ENCODE measurements around the gene ILDR2. TPM values are rescaled to one million over a fixed set of nuclear protein-coding genes. Genes with fewer than 3 reads are reported as not detected.
A peak's percentile ranks its signal among the peaks of the same experiment; 100 is the strongest.

The ILDR2 gene
- total RNA-seq, 2 donors from 2014 or later: 2.1 to 3.5 TPM

DNA sequence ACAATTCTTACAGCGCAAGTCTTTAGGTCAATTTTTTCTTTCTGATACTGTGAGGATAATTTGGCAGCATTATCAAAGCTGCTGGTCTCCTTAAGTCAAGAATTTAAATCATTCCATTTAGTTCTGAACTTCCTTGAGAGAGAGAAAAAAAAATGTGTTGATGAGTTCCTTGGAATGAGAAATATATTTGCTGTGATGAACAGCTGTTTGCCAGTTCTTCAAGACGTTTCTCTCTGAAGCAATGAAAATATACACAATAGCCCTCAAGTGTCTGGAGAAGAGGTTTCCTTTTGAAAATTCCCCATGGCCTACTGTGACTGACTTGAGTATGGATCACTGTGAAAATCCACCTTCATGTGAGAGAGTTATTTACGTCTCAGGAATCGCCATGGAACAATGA is 68.3 kb downstream of the ILDR2 start:
- Mint-ChIP-seq H3K4me3 (no peak overlapping the region), H3K36me3 (no peaks in the 10 kb centered on the region), H3K4me1 (ENCODE audit: low read depth in 2 of 2) (peaks cover 13 to 29% of the 10 kb centered on the region in 2 donors), H3K9me3 (no peaks in the 10 kb centered on the region), H3K27ac (no peak overlapping the region), H3K27me3 (peaks cover 3 to 5% of the 10 kb centered on the region in 2 donors)
- ATAC-seq: no peak
- DNase-seq (ENCODE audit: low spot score): no peak

GRCh38 chr1:166906647-166907046 is 68.7 kb downstream of the ILDR2 start:
- Mint-ChIP-seq H3K27me3 (peaks cover 3 to 5% of the 10 kb centered on the region in 2 donors), H3K9me3 (no peaks in the 10 kb centered on the region), H3K4me3 (peak overlapping the region; percentile 57), H3K36me3 (no peaks in the 10 kb centered on the region), H3K4me1 (ENCODE audit: low read depth in 2 of 2) (peaks cover 13 to 29% of the 10 kb centered on the region in 2 donors), H3K27ac (peak overlapping the region in 1 of 2 donors; percentile 12)
- DNase-seq (ENCODE audit: low spot score) (no peak), ATAC-seq (no peak)

- peak overlapping the region; percentile 57 for H3K4me3 Mint-ChIP-seq
Observed at GRCh38 chr1:166905900-166906299, 69.4 kb downstream of the ILDR2 start.

DNA sequence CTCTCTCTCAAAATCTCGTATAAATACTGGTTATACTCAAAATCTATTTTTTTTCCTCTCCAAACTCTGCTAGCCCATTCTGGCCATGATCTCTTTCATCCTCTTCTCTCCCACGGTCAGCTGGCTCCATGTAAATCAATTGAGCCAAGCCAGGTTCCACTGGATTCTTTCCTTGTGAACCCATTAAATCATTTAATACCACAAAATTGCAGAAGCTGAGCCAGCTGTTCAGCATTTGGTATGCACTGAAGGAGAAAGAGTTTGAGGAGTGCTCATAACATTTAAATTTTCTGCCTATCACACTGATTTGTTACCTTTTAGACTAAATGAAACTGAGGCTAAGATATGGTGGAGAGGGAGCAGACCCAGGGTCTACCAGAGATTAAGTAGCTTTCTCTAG is 70.2 kb downstream of the ILDR2 start:
- Mint-ChIP-seq H3K36me3 (no peaks in the 10 kb centered on the region), H3K4me3 (no peak overlapping the region), H3K4me1 (ENCODE audit: low read depth in 2 of 2) (peaks cover 10 to 20% of the 10 kb centered on the region in 2 donors), H3K9me3 (no peaks in the 10 kb centered on the region), H3K27me3 (peaks cover 5% of the 10 kb centered on the region in 2 donors), H3K27ac (no peak overlapping the region)
- no peak for ATAC-seq
- no peak for DNase-seq (ENCODE audit: low spot score)

More at GRCh38 chr1:166905900-166906299, 69.4 kb downstream of the ILDR2 start:
- no peaks in the 10 kb centered on the region for H3K9me3 Mint-ChIP-seq
- peaks cover 3 to 5% of the 10 kb centered on the region in 2 donors for H3K27me3 Mint-ChIP-seq
- H3K36me3 Mint-ChIP-seq: no peaks in the 10 kb centered on the region
- DNase-seq (ENCODE audit: low spot score): no peak
- ATAC-seq: peak; percentile 76 to 82
- H3K4me1 Mint-ChIP-seq (ENCODE audit: low read depth in 2 of 2): peaks cover 13 to 25% of the 10 kb centered on the region in 2 donors
- H3K27ac Mint-ChIP-seq: peak overlapping the region; percentile 12 to 63

DNA sequence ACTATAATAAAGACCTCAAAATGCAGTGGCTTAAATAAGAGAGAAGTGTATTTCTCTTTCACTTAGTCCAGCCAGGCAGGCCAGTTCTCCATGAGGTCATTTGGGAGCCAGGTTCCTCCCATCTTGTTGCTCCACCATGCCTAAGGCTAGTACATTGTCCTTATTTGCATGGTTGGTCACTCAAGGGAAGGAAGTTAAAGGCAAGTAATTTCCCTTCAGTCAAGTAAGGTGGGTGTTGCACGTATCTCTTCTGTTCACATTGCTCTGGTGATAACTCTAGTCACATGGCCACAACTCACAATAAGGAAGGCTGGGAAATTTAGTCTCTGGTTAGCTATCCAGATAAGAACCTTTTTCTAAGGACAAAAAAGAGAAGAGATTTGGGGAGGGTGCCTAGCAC is 72.1 kb downstream of the ILDR2 start:
- Mint-ChIP-seq H3K4me3 (no peak overlapping the region), H3K36me3 (no peaks in the 10 kb centered on the region), H3K27ac (no peak overlapping the region), H3K27me3 (peaks cover 2 to 8% of the 10 kb centered on the region in 2 donors), H3K9me3 (no peaks in the 10 kb centered on the region), H3K4me1 (ENCODE audit: low read depth in 2 of 2) (peaks cover 10 to 20% of the 10 kb centered on the region in 2 donors)
- ATAC-seq (no peak), DNase-seq (ENCODE audit: low spot score) (no peak)

DNA sequence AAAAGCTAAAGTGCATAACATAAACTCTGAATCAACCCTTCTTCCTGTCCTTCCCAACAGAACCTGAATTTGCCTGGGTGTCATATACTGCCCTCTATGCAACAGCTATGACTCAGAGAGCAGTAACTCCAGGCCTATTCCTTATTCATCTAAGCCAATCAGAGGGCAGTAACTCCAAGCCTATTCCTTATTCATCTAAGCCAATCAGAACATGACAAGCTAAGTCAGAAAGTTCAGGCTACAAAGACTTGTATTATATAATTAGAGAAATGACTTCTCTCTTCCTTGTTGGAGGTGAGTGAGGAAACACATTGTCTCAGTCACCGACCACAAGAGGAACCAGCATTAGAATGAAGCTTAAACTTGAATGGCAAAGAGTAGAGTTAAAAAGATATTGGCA is 73.1 kb downstream of the ILDR2 start:
- Mint-ChIP-seq H3K4me3 (no peak overlapping the region), H3K36me3 (peaks cover under 1% of the 10 kb centered on the region), H3K4me1 (ENCODE audit: low read depth in 2 of 2) (peaks cover 10 to 20% of the 10 kb centered on the region in 2 donors), H3K9me3 (no peaks in the 10 kb centered on the region), H3K27ac (no peak overlapping the region), H3K27me3 (peaks cover 1 to 10% of the 10 kb centered on the region in 2 donors)
- DNase-seq (ENCODE audit: low spot score) (no peak), ATAC-seq (no peak)

GRCh38 chr1:166900987-166901386 is 74.4 kb downstream of the ILDR2 start:
- H3K36me3 Mint-ChIP-seq: peaks cover 6% of the 10 kb centered on the region
- peaks cover 5 to 11% of the 10 kb centered on the region in 2 donors for H3K4me1 Mint-ChIP-seq (ENCODE audit: low read depth in 2 of 2)
- DNase-seq (ENCODE audit: low spot score) (no peak), ATAC-seq (no peak)
- no peak overlapping the region for H3K4me3 Mint-ChIP-seq
- H3K27ac Mint-ChIP-seq: no peak overlapping the region
- H3K27me3 Mint-ChIP-seq: peaks cover 10 to 15% of the 10 kb centered on the region in 2 donors
- no peaks in the 10 kb centered on the region for H3K9me3 Mint-ChIP-seq

- DNase-seq (ENCODE audit: low spot score): no peak
- Mint-ChIP-seq H3K36me3 (peaks cover 6% of the 10 kb centered on the region), H3K27ac (no peak overlapping the region), H3K27me3 (peaks cover 15 to 22% of the 10 kb centered on the region in 2 donors), H3K4me3 (no peak overlapping the region), H3K9me3 (no peaks in the 10 kb centered on the region), H3K4me1 (ENCODE audit: low read depth in 2 of 2) (peaks cover 3 to 6% of the 10 kb centered on the region in 2 donors)
- no peak for ATAC-seq
Observed at GRCh38 chr1:166899769-166900168, 75.6 kb downstream of the ILDR2 start.

DNA sequence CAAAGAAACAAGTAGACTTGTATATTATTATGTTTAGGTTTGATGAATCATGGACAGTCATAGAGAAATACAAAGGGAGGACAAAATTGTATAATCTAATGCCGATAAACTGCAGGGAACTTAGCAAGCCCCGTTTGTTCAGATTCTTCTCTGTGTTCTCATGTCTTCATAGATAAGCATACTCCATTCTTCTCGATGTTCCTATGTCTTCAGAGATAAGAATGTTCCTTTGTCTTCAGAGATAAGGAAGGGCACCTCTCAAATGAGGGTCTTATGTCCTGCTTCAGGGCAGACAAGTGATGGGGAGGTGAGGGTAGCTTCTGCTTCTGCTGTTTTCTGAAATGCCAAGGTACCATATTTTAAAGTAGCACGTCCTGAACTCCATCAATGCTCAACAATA is 79.6 kb downstream of the ILDR2 start:
- no peak overlapping the region for H3K4me3 Mint-ChIP-seq
- no peaks in the 10 kb centered on the region for H3K4me1 Mint-ChIP-seq (ENCODE audit: low read depth in 2 of 2)
- peaks cover 6% of the 10 kb centered on the region for H3K36me3 Mint-ChIP-seq
- H3K27ac Mint-ChIP-seq: no peak overlapping the region
- peaks cover 33 to 41% of the 10 kb centered on the region in 2 donors for H3K27me3 Mint-ChIP-seq
- ATAC-seq (no peak), DNase-seq (ENCODE audit: low spot score) (no peak)
- H3K9me3 Mint-ChIP-seq: no peaks in the 10 kb centered on the region

DNA sequence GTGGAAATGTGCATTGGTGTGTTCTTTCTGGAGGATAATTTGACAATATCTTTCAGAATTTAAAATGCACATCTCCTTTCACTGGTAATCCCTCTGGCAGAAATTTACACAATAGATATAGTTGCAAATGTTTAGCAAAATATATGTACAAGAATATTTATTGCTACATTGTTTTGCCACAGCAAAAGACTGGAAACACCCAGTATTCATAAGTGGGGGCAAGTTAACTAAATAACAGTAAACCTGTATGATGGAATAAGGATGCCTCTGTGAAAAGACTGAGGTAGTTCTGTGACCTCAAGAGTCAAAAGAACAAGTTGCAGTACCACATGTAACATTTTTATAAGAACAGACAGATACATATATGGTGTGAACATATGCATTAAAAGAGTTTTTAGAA is 85.6 kb downstream of the ILDR2 start:
- no peak overlapping the region for H3K4me3 Mint-ChIP-seq
- no peak for ATAC-seq
- H3K9me3 Mint-ChIP-seq: no peaks in the 10 kb centered on the region
- no peak overlapping the region for H3K27ac Mint-ChIP-seq
- peaks cover 8 to 13% of the 10 kb centered on the region in 2 donors for H3K4me1 Mint-ChIP-seq (ENCODE audit: low read depth in 2 of 2)
- peaks cover 14 to 27% of the 10 kb centered on the region in 2 donors for H3K27me3 Mint-ChIP-seq
- no peak for DNase-seq (ENCODE audit: low spot score)
- H3K36me3 Mint-ChIP-seq: no peaks in the 10 kb centered on the region

- peaks cover 10 to 18% of the 10 kb centered on the region in 2 donors for H3K27me3 Mint-ChIP-seq
- no peaks in the 10 kb centered on the region for H3K36me3 Mint-ChIP-seq
- H3K27ac Mint-ChIP-seq: no peak overlapping the region
- DNase-seq (ENCODE audit: low spot score) (no peak), ATAC-seq (no peak)
- no peak overlapping the region for H3K4me3 Mint-ChIP-seq
- H3K4me1 Mint-ChIP-seq (ENCODE audit: low read depth in 2 of 2): peaks cover 14 to 15% of the 10 kb centered on the region in 2 donors
- no peaks in the 10 kb centered on the region for H3K9me3 Mint-ChIP-seq
Observed at GRCh38 chr1:166888373-166889111, 86.8 kb downstream of the ILDR2 start.

DNA sequence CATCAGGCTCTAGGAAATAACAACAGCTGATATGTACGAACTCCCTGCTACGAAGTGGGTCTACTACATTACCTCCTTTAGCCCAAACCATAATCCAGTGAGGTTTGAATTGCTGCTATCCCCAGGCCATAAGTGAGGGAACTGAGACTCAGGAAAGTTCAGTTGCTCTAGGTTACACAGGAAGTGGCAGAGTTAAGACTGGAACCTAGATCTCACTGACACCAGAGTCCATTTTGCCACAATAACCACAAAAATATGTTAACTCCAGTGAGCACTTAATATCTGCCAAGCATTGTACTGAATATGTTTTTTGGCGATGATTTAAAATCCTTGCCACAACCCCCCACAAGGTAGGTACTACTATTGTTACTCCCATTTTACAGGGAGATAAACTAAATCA is 90.4 kb downstream of the ILDR2 start:
- Mint-ChIP-seq H3K36me3 (no peaks in the 10 kb centered on the region), H3K27me3 (peaks cover 5 to 7% of the 10 kb centered on the region in 2 donors), H3K9me3 (no peaks in the 10 kb centered on the region), H3K4me3 (peak overlapping the region; percentile 34), H3K4me1 (ENCODE audit: low read depth in 2 of 2) (peaks cover 15 to 17% of the 10 kb centered on the region in 2 donors), H3K27ac (peak overlapping the region in 1 of 2 donors; percentile 33)
- DNase-seq (ENCODE audit: low spot score): no peak
- peak; percentile 60 to 73 for ATAC-seq

GRCh38 chr1:166884040-166884642 is 91.2 kb downstream of the ILDR2 start:
- Mint-ChIP-seq H3K27ac (no peak overlapping the region), H3K4me1 (ENCODE audit: low read depth in 2 of 2) (peaks cover 15 to 17% of the 10 kb centered on the region in 2 donors), H3K27me3 (peaks cover 5 to 7% of the 10 kb centered on the region in 2 donors), H3K9me3 (no peaks in the 10 kb centered on the region), H3K4me3 (peak overlapping the region; percentile 40), H3K36me3 (no peaks in the 10 kb centered on the region)
- DNase-seq (ENCODE audit: low spot score): no peak
- peak; percentile 74 to 81 for ATAC-seq

- DNase-seq (ENCODE audit: low spot score): no peak
- H3K27me3 Mint-ChIP-seq: peaks cover 5 to 7% of the 10 kb centered on the region in 2 donors
- peaks cover 15 to 17% of the 10 kb centered on the region in 2 donors for H3K4me1 Mint-ChIP-seq (ENCODE audit: low read depth in 2 of 2)
- no peaks in the 10 kb centered on the region for H3K36me3 Mint-ChIP-seq
- no peak overlapping the region for H3K4me3 Mint-ChIP-seq
- no peak overlapping the region for H3K27ac Mint-ChIP-seq
- H3K9me3 Mint-ChIP-seq: no peaks in the 10 kb centered on the region
- ATAC-seq: no peak
Observed at GRCh38 chr1:166882893-166883292, 92.4 kb downstream of the ILDR2 start.

All from natural killer cell treated with Interleukin-12 subunit alpha and Interleukin-12 subunit beta and Interleukin-15 and Interleukin-18, amount 100 ng/mL, for 72 hours (primary cell).